HG03280 (cell line): Measurements from ENCODE around the gene PYCARD.
"Not testable (repeated sequence)": the region's sequence is repeated elsewhere in the genome, so short reads cannot be mapped to it uniquely, and the experiment has no call there.

ENCODE experiments used
- ATAC-seq: cut with Tn5 transposase; IDR thresholded peaks from one replicate; pipeline ENCODE4 v1.9.1; 2021; ENCODE audit warnings: mild to moderate bottlenecking, moderate library complexity; ENCODE audit not compliant: unreplicated experiment

PYCARD gene

DNA sequence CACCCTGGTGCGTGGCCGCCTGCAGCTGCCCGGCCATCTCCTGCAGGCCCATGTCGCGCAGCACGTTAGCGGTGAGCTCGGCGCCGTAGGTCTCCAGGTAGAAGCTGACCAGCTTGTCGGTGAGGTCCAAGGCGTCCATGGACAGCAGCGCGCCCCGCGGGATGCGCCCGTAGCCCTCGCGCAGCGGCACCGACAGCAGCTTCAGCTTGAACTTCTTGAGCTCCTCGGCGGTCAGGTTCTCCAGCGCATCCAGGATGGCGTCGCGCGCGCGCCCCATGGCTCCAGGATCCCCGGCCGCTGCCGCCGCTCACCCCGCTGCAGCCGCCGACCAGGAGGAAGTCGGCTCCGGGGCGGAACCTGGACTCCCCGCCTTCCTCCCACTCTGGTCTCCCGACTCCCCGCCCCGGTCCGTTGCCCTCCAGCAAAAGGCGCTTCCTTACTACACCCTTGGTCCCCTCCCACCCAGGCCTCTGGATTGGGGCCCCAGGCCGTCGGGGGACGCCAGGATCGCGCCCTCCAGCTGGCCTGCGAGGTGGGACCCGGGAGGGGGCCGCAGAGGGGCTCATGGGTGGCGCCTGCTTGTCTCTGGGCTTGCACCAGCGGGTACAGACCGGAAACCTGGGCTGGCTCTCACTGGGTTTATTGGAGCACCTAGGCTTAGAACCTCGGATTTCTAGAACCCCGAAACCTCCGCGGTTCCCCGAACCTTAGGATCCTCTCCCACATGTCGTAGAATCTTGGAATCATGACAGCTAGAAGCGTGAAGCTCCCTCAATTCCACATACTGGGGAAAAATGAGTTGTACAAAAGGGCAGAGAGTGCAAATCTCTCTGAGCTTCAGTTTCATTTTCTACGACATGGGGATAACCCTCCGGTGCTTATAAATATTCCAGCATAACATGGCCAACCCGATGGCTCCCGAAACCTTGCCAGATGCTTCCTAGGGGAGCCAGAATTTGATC is at the start of gene PYCARD:
Gene PYCARD (minus strand): TSS at position 347 of the 962 bp plus-strand sequence. CDS start 70 bp downstream, at position 277.
- ATAC-seq = peak; percentile 31

DNA sequence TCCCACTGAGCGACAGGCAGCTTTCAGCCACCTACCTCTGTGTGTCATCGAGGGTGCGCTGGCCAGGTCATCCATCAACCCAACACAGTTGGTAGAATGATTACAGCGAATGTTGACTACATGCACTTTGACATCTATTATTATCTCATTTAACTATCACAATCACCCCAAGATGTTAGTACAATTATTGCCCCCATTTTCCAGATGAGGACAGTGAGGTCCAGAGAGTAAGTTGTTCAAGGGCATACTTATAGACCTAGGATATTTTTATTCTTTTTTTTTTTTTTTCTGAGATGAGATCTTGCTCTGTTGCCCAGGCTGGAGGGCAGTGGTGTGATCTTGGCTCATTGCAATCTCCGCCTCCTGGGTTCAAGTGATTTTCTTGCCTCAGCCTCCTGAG is 48.9 kb upstream of the PYCARD start:
- ATAC-seq = no peak

DNA sequence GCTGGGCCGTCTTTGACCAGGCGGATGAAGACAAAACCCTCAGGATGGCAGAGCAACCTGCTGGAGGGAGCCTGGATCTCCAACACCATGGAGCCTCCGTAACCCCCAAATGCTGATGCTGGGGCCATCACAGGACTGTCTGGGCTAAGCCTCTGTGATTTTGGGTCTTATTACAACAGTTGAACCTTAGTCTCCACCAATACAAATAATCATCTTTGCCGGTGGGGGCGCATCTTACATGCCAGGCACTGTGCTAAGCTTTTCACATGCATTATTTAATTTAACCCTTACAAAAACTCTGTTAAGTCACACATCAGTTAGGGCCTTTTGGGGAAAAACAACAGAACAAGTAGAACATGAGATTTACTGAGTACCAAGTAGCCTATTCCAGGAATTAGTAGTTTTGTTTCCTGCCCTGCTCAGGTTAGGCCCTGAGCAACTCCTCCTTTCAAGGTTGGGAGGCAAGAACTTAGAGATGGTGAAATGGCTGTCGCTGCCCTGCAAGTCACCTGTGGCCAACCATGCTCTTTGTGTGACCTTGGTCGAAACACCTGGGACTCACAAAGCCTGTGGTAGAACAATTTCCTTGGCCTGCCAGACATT is 48.3 kb upstream of the PYCARD start:
- no peak for ATAC-seq

DNA sequence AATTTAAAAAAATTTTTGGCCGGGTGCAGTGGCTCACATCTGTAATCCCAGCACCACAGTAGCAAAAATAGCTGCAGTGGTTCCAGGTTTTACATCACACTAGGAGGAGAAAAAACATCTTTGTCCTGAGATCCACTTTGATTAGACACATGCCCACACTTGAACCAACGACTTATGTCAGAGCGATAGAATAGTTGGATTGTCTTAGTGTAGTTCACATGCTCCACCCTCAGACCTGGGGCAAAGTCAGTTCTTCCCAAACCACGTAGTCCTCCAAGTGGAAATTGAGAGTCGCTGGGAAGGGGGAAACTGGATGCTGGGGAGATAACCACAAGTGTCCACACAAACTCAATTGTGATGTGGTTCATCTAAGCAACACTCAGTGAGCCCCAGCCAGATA is 45.8 kb upstream of the PYCARD start:
- ATAC-seq = no peak

DNA sequence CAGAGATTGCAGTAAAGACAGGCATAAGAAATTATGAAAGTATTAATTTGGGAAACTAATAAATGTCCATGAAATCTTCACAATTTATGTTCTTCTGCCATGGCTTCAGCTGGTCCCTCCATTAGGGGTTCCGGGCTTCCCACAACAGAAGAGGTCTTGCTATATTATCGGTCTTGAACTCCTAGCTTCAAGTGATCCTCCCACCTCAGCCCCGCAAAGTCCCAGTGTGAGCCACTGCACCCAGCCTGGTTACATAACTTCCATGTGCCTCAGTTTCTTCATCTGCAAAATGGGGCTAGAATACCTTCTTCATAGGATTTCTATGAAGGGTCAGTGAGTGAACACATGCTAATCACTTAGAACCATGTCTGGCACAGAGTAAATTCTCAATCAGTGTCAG is 43.7 kb upstream of the PYCARD start:
- no peak for ATAC-seq

DNA sequence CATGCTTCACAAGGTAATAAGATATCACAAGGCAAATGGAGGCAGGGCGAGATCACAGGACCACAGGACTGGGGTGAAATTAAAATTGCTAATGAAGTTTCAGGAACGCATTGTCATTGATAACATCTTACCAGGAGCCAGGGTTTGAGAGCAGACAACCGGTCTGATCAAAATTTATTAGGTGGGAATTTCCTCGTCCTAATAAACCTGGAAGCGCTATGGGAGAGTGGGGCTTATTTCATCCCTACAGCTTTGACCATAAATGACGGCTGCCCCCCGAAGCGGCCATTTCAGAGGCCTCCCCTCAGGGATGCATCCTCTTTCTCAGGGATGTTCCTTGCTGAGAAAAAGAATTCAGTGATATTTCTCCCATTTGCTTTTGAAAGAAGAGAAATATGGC is 43.0 kb upstream of the PYCARD start:
- ATAC-seq = not testable (repeated sequence)

DNA sequence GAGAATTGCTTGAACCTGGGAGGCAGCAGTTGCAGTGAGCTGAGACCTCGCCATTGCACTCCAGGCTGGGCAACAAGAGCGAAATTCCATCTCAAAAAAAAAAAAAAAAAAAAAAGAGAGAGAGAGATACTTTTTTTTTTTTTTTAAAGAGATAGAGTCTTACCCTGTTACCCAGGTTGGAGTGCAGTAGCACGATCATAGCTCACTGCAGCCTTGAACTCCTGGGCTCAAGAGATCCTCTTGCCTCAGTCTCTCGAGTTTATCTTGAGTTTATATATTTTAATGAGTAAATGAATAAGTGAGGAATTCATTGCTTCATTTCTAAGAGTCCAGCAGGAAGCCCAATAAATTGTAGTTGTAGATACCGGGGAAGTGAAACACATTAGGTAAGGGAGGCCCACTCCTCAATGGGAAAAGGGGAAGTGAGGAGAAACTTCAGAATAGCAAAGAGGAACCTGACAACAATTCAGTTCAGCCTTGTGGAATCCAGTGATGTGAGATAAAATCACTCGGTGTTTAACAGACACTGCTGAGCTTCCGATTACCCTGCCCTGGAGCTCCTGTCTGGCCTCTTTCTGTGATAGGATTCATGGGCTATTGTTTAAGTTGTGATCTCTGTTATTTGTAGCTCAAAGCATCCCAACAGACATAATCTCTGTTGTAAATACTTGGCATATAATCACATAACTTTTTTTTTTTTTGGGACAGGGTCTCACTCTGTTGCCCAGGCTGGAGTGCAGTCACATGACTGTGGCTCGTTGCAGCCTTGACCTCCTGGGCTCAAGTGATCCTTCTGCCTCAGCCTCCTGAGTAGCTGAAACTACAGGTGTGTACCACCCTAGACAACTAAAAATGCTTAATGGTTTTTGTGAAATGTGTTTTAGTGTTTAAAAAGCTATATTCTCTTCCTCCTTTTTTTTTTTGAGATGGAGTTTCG is 41.4 kb upstream of the PYCARD start:
- ATAC-seq = no peak

DNA sequence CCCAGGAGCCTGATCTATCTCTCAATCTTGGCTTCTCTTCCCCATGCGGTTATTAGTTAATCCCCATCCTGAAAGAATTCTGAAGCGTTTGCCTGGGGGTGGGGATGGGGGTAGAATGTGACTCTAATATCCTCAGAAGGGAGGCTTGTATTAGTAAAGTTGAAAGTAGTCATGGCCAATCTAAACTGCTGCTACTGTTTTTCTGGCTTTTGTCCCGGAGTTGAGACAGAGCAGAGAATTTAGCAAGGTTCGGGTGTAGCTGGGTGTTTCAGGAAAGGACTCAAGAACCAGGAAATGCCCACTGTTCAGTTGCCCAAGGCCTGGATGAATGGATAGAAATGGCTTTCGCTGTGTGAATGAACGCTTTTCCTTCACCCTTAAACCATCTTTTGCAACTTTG is 39.6 kb upstream of the PYCARD start:
- no peak for ATAC-seq

DNA sequence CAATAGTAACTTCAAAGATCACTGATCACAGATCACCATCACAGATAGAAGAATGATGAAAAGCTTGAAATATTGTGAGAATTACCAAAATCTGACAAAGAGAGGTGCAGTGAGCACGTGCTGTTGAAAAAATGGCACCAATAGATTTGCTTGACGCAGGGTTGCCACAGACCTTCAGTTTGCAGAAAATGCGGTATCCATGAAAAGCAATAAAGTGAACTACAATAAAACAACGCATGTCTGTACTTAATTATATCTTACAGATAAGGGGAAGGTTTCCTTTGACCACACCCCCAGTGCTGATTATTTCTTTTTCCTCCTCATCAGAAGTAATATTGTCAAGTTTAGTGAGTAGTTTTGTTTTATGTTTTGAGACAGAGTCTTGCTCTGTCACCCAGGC is 35.5 kb upstream of the PYCARD start:
- ATAC-seq = no peak

DNA sequence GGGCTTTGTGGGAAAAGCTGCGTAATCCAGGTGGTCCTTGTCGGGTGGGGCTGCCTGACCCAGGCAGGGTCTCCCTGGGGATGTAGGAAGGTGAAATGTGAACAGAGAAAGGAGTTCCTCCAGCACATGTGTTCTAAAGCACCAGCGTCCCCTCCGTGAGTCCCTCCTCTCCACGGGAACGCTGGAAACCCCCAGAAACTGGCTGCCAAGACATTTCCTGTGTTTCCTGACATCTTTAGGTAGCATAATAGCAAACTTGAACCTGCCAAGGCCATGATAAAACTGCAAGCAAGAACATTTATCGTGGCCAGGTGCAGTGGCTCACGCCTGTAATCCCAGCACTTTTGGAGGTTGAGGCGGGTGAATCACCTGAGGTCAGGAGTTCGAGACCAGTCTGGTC is 26.9 kb upstream of the PYCARD start:
- ATAC-seq = no peak

DNA sequence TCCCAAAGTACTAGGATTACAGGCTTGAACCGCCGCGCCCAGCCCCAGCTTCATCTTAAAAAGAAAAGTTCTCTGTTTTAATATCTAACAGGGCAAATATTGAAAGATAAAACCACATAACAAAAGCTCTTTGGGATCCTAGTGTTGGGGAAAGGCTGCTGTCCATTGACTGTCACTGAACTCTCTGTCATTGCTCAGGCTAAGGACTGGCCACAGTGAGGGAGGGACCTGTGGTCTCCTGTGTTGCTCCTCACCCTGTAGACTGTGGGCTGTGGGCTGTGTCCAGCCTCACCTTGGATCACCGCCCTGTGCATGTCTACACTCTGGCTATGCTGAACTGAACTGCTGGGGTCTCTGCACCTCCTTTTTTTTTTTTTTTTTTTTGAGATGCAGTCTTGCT is 25.6 kb upstream of the PYCARD start:
- ATAC-seq = no peak

DNA sequence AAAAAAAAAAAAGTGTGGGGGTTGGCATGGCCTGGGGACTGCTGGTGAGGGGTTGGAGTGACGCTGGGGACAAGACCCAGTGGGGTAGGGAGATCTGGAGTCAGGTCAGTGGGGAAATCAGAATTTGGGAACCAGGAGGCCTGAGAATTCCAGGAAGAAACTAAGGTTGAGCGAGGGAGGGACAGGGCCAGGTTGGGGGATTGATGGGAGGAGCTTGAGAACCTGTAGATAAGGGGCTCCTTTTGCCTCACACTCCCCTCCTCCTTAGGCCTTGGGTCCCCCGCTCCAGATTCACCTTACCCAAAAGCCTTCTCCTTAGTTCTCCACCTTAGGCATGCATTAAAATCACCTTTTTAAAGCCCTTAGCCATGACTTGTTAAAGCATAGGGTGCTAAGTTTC is 22.6 kb upstream of the PYCARD start:
- ATAC-seq = no peak

DNA sequence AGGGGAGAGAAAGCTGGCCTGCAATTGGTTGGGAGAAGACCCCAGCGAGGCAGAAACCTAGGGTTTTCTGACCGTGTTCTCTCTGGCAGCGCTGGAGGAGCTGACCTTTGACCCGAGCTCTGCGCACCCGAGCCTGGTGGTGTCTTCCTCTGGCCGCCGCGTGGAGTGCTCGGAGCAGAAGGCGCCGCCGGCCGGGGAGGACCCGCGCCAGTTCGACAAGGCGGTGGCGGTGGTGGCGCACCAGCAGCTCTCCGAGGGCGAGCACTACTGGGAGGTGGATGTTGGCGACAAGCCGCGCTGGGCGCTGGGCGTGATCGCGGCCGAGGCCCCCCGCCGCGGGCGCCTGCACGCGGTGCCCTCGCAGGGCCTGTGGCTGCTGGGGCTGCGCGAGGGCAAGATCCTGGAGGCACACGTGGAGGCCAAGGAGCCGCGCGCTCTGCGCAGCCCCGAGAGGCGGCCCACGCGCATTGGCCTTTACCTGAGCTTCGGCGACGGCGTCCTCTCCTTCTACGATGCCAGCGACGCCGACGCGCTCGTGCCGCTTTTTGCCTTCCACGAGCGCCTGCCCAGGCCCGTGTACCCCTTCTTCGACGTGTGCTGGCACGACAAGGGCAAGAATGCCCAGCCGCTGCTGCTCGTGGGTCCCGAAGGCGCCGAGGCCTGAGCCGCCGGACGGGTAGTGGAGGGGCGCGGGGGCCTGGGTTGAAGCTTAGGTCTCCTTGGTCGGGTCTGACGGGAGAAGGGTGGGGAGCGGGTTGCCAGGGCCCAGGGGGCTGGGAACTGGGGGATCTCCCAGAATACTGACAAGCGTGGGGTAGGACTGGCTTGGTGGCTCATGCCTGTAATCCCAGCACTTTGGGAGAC is 21.8 kb upstream of the PYCARD start:
- no peak for ATAC-seq

DNA sequence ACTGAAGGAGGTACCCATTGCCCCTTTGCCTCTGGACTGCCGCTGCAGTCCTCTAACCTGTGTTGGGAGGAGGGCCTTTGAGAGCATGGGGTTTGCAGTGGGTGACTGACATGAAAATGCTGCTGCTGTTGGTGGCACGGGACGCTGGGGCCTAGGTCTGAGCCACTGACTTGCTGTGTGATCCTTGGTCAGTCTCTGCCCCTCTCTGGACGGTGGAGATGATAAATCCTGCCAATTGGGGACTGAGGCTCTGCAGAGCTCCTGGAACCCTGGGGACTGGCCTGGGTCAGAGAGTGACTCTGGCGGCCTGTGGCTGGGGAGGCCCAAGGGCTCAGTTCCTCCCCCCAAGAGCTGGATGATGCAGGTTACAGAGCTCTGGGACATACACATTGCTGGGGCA is 20.5 kb upstream of the PYCARD start:
- no peak for ATAC-seq

DNA sequence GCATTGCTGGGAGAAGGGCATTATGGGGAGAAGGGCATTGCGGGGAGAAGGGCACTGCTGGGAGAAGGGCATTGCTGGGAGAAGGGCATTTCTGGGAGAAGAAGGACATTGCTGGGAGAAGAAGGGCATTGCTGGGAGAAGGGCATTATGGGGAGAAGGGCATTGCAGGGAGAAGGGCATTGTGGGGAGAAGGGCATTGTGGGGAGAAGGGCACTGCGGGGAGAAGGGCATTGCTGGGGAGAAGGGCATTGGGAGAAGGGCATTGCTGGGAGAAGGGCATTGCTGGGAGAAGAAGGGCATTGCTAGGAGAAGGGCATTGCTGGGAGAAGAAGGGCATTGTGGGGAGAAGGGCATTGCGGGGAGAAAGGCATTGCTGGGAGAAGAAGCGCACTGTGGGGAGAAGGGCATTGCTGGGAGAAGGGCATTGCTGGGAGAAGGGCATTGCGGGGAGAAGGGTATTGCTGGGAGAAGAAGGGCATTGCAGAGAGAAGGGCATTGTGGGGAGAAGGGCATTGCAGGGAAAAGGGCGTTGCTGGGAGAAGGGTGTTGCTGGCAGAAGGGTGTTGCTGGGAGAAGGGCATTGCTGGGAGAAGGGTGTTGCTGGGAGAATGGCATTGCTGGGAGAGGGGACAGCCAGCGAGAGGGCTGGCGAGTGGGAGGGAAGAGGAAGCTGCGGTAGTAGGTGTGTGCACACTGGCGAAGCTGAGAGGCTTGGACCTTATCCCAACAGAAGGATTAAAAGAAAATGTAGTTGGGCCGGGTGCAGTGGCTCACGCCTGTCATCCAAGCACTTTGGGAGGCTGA is 19.0 kb upstream of the PYCARD start:
- no peak for ATAC-seq

DNA sequence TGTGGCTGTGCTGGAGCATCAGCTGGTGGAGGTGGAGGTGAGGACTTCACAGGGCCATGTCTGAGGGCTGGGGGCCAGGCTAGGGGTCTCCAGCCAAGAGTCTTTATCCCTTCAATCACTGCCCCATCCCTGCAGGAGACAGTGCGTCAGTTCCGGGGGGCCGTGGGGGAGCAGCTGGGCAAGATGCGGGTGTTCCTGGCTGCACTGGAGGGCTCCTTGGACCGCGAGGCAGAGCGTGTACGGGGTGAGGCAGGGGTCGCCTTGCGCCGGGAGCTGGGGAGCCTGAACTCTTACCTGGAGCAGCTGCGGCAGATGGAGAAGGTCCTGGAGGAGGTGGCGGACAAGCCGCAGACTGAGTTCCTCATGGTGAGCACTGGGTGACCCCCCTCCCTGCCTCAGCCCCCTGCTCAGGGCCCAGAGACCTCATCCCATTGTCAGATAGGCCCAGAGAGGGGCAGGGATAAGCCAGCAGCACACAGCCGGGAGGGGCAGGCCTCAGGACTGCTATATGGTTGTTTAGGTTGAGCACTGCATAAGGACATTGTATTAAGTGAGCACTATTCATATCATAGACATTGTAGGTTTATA is 16.7 kb upstream of the PYCARD start:
- ATAC-seq = no peak

DNA sequence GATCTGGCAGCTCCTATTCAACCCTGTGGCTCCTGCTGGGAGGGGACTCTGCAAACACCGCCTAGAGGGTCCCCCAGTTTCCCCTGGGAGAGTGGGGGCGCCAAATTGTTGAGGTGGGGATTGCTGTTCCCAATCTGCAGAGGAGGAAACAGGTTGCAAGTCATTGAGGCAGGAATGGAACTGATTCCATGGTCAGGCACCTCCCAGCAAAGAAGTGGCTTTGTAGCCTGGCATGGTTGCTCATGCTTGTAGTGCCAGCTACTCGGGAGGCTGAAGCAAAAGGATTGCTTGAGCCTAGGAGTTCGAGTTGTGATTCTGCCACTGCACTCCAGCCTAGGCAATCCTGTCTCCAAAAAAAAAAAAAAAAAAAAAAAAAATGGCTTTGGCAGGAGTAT is 14.6 kb upstream of the PYCARD start:
- no peak for ATAC-seq

DNA sequence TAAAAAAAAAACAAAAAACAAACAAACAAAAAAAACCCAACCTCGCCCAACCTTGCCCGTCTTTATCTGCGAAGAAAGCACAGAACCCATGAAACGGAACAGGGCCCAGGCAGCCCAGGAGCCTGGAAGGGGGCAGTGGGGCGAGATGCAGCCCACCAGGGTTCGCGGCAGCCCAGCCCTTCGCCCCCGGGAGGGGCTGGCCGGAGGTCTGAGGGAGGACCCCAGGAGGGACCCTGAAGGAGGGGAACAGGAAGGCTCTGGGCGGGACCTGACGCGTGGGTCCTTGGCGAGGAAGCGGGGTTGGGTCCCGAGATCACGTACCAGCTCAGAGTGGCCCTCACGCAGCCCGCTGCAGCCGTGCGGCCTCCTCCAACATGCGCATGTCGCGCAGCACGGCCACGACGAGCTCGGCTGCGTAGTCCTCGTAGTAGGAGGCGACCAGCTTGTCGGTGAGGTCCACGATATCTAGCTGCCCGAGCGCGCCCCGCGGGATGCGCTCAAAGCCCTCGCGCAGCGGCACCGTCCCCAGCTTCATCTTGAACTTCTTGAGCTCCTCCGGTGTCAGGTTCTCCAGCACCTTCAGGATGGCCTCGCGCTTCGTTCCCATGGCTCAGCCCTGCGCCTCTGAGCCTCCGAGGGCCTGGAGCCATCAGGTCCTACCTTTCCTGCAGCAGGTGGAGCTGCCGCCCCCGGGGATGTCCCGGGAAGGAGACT is 14.0 kb upstream of the PYCARD start, which contains the start of gene PYDC1:
Gene PYDC1 (minus strand): TSS at position 714 of the 714 bp plus-strand sequence. CDS start 107 bp downstream, at position 607.
- ATAC-seq = no peak
